HG03139 (cell line): ENCODE measurements around the gene KDM4D.
"Not testable (repeated sequence)": the region's sequence is repeated elsewhere in the genome, so short reads cannot be mapped to it uniquely, and the experiment has no call there.

ENCODE experiments used
- ATAC-seq: cut with Tn5 transposase; IDR thresholded peaks from one replicate; pipeline ENCODE4 v1.9.1; 2021; ENCODE audit not compliant: unreplicated experiment

Gene KDM4D

GRCh38 chr11:95025594-95025993, 52.1 kb downstream of the KDM4D start:
- not testable (repeated sequence) for ATAC-seq

- ATAC-seq: no peak
Measured at GRCh38 chr11:95028357-95028756, 54.8 kb downstream of the KDM4D start.

GRCh38 chr11:95033051-95033450, 59.5 kb downstream of the KDM4D start:
- no peak for ATAC-seq

- ATAC-seq: no peak
Measured at GRCh38 chr11:95035316-95035715, 61.8 kb downstream of the KDM4D start.

- not testable (repeated sequence) for ATAC-seq
Measured at GRCh38 chr11:95037356-95038035, 64.0 kb downstream of the KDM4D start.

GRCh38 chr11:95042239-95042638, 68.7 kb downstream of the KDM4D start:
- no peak for ATAC-seq

GRCh38 chr11:95042906-95043305, 69.4 kb downstream of the KDM4D start:
- ATAC-seq: no peak

GRCh38 chr11:95044010-95044409, 70.5 kb downstream of the KDM4D start:
- no peak for ATAC-seq

- ATAC-seq: no peak
Measured at GRCh38 chr11:95045812-95046211, 72.3 kb downstream of the KDM4D start.
